HG03442 (cell line): Measurements from ENCODE around the gene BDKRB1.

Source experiments
- ATAC-seq: cut with Tn5 transposase; IDR thresholded peaks from one replicate; pipeline ENCODE4 v1.9.1; 2021; ENCODE audit warnings: mild to moderate bottlenecking, moderate library complexity; ENCODE audit not compliant: unreplicated experiment

Gene BDKRB1

DNA sequence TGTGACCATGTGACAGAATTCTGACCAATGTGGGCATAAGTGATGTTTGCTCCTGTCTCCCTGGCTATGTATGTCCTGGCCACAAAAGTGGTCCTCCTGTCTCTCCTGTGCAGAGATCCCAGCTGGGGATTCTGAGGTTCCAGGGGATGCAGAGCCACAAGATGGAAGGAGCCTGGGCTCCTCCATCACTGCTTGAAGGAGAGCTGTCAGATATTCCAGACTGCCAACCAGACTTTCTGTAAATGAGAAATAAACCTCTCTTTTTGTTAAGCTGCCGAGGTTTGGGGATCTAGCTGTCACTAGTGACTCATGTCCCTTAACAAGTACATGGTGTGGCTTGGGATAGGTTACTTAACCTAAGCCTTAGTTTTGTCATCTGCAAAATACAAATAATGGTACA lies 21.9 kb downstream of the BDKRB1 start:
- no peak for ATAC-seq

- no peak for ATAC-seq
These were observed 23.6 kb downstream of the BDKRB1 start for GRCh38 chr14:96279564-96279963.

- ATAC-seq: no peak
These were observed 24.1 kb downstream of the BDKRB1 start for GRCh38 chr14:96280104-96280503.

DNA sequence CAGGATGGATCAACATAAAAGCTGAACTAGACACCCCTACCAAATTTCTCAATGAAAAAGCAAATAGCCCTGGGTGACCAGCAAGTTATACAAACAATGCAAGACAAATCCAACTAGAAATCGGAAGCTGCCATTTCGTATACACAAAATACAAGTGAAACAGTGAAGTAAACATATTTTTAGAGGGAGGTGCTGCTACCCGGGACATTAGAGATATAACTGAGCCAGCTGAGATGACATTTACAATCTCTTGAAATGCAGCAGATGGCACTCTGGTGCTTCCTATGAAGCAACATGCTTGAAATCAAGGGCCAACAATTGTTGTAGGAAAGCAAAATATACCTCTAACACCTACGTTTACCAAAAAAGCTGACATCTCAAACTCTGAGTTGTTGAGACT lies 25.5 kb downstream of the BDKRB1 start:
- no peak for ATAC-seq

DNA sequence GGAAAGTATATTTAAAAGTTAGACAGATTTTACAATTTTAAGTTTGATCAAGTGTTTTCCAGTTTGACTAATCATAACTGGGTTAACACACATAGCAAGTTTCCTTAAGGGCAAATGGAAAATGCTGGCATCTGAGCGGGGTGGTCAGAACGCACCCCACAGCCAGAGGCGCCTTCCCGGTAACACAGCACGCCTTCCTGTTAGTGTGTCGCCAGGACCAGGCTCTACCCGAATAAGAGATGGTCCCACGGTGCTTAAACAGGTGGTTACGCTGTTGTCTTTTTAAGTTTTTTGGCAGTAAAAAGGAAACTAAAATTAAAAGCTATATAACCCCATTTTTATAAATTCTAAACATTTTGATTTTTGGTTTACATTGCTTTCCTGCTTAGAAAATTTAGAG lies 28.0 kb downstream of the BDKRB1 start:
- ATAC-seq: no peak

- no peak for ATAC-seq
These were observed 28.4 kb downstream of the BDKRB1 start for GRCh38 chr14:96284430-96284829.

DNA sequence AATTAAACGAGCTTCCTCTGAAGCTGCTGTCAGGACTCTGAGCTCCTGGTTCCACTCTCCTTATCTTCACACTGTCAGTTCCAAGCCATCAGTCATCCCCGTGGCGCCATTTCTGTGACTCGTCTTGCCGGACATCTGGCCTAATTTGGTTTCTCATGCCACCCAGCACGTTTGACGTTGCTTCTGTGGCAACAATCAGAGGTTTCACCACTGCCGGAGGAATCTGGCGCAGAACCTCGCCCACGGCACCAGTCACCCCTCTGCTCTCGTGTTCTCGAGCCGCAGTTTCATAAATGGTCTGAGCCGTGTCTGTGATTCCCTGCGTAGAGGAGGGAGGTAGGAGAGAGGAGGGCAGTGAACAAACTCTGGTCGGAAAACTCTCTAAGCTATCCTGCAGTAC lies 29.7 kb downstream of the BDKRB1 start:
- ATAC-seq: no peak

GRCh38 chr14:96286251-96286650 lies 30.2 kb downstream of the BDKRB1 start:
- no peak for ATAC-seq

- ATAC-seq: no peak
These were observed 31.8 kb downstream of the BDKRB1 start for GRCh38 chr14:96287856-96288255.

DNA sequence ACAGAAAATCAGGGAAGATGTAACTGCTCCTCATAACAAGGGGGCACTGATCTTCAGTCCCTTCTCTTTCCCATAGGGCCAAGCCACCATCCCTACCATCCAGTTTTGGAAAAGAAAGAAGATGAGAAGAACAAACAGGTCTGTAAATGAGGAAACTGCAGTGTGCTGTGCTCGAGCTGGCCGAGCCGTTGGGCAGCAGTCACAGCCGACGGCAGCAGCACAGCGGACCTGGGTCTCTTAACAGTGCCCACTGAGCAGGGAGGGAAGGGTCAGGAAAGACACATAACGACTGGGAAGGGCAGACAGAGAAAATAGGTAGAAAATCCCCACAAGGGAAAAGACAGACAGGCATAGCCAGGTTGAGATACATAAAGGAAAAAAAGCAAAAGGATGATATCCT lies 38.2 kb downstream of the BDKRB1 start:
- ATAC-seq: no peak

GRCh38 chr14:96297000-96297399 lies 41.0 kb downstream of the BDKRB1 start:
- ATAC-seq: no peak

DNA sequence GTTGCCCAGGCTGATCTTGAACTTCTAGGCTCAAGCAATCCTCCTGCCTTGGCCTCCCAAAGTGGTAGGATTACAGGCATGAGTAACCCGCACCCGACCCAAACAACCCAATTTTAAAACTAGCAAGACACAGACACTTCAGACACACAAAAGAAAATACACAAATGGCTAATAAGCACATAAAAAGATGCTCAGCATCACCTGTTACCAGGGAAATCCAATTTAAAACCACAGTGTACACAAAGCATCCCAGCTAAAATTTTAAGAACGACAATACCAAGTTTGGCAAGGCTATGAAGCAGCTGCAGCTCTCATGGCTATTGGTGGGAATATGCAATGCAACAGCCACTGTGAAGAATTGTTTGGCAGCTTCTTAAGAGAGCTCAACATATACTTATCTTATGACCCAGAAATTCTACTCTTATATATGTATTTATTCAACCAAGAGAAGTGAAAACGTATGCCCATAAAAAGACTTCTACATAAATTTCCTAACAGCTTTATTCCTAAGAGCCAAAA lies 42.0 kb downstream of the BDKRB1 start:
- ATAC-seq: no peak

- no peak for ATAC-seq
These were observed 43.4 kb downstream of the BDKRB1 start for GRCh38 chr14:96299441-96299840.

- ATAC-seq: no peak
These were observed 48.0 kb downstream of the BDKRB1 start for GRCh38 chr14:96303981-96304380.

DNA sequence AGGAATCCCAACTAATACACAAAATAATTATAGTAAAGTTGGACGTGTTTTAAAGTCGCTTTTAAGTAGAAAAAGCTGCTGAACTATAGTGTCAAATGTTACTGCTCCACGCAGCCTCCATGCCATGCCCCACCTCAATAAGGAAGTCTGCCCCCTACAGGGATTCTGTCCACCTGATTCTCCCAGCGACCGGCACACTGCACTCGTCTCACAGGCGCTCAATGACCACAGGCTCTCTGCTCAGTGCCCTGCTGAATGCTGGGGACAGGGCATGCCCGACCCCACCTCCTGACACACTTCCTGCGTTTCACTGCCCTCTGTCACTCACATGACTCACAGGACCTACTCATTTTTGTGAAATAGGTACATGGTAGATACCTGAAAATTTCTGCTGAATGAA lies 48.9 kb downstream of the BDKRB1 start:
- no peak for ATAC-seq

DNA sequence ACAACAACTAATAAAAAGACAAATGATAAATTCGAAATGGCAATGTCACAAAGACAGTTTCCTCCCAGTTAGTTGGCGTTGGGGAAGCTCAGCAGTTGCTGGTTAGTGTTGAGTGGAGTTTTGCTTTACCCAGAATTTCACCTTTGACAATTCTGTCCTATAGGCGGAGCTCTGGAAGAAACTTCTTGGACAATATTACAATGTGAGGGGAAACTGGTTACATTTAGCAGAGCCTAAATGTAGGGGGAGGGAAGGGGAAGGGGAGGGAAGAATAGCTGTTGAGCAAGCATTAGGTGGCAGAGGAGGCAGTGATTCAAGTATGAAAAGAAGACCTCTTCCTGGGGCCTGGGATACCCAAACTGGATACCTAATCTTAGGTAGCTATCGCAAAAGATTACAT lies 51.4 kb downstream of the BDKRB1 start:
- ATAC-seq: no peak

GRCh38 chr14:96309133-96309895 lies 53.3 kb downstream of the BDKRB1 start:
- ATAC-seq: no peak

DNA sequence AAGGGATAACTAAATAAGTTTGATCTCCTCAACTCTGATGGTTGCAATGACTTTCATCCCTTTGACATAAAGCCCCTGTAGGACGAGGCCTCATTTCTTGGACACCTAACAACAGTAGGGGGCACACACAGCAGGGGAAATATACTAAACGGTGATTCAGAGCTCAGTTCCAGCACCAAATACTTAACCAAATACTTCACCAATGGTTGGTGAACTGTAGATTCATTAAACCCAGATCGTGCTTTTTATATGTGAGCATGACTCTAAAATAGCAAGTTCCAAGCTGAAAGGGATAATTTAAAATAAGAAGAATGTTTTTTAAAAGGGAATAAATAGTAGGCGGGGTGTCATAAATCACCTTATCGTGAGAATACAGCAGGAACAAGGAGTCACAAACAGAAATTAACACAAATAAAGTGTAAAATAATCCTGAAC lies 53.9 kb downstream of the BDKRB1 start:
- ATAC-seq: no peak

GRCh38 chr14:96310906-96311305 lies 54.9 kb downstream of the BDKRB1 start:
- ATAC-seq: no peak
